HEK293 (cell line): Measurements from ENCODE around the gene MAFF.

Experiments used
- CTCF ChIA-PET: fragments of 350-600 bp; formaldehyde crosslinking; extraction: SDS; loops from one replicate; lab custom pipeline; 2021; ENCODE audit warnings: antibody characterized with exemption; lab: Yijun Ruan, JAX
- POLR2A ChIA-PET: fragments of 300-600 bp; formaldehyde crosslinking; extraction: SDS; loops from one replicate; lab custom pipeline; 2020; ENCODE audit warnings: antibody characterized with exemption, inconsistent platforms; lab: Yijun Ruan, JAX
- H3K27ac ChIP-seq: fragments of 200-500 bp; sonication (Bioruptor generic); 2 replicates; pipeline ENCODE4 v1.5.1; 2014; ENCODE audit warnings: low read depth, low read length, control low read depth, inconsistent platforms; ENCODE audit errors: extremely low read depth
- H3K36me3 ChIP-seq, 2 experiments: fragments of 200-500 bp in 1 of 2; sonication (Bioruptor generic) in 1 of 2; 1 replicate in 1 of 2; 2 replicates in 1 of 2; pipeline ENCODE4 v1.5.1; 2014 to 2017; ENCODE audit warnings: inconsistent platforms in 2 of 2, low read length in 2 of 2; ENCODE audit not compliant: control insufficient read depth in 2 of 2, insufficient read depth in 1 of 2
- H3K4me1 ChIP-seq: fragments of 200-500 bp; sonication (Bioruptor generic); 2 replicates; pipeline ENCODE4 v1.5.1; 2014; ENCODE audit warnings: mild to moderate bottlenecking, low read length, inconsistent platforms; ENCODE audit not compliant: control insufficient read depth, insufficient read depth
- H3K4me3 ChIP-seq: 2 replicates; pipeline ENCODE4 v1.5.1; 2011; ENCODE audit warnings: low read depth, mild to moderate bottlenecking, control low read depth, low read length, moderate library complexity
- H3K9me3 ChIP-seq: fragments of 200-500 bp; sonication (Bioruptor generic); 2 replicates; pipeline ENCODE4 v1.5.1; 2014; ENCODE audit warnings: low read depth, low read length, inconsistent platforms; ENCODE audit not compliant: control insufficient read depth, insufficient read depth
- EGR2 ChIP-seq: fragments of 450-650 bp; formaldehyde crosslinking; IDR thresholded peaks from 2 replicates; pipeline ENCODE4 v1.5.1; 2016; ENCODE audit warnings: low read depth, missing biosample characterization, missing genetic modification characterization
- KLF10 ChIP-seq: fragments of 450-650 bp; IDR thresholded peaks from 2 replicates; pipeline ENCODE4 v1.5.1; 2018; ENCODE audit warnings: missing biosample characterization, mild to moderate bottlenecking, missing genetic modification characterization
- KLF9 ChIP-seq: fragments of 450-650 bp; formaldehyde crosslinking; IDR thresholded peaks from 2 replicates; pipeline ENCODE4 v1.5.1; 2016; ENCODE audit warnings: missing biosample characterization, missing genetic modification characterization, low read depth
- MEIS1 ChIP-seq: sonication (generic); formaldehyde crosslinking; IDR thresholded peaks from 2 replicates; pipeline ENCODE4 v1.8.1; 2022; ENCODE audit warnings: missing genetic modification reagents, mild to moderate bottlenecking, borderline replicate concordance
- OSR2 ChIP-seq: fragments of 450-650 bp; formaldehyde crosslinking; IDR thresholded peaks from 2 replicates; pipeline ENCODE4 v1.5.1; 2016; ENCODE audit warnings: missing biosample characterization, missing genetic modification characterization
- SP2 ChIP-seq: fragments of 450-650 bp; formaldehyde crosslinking; IDR thresholded peaks from 2 replicates; pipeline ENCODE4 v1.5.1; 2016; ENCODE audit warnings: missing biosample characterization, missing genetic modification characterization
- YY2 ChIP-seq: fragments of 450-650 bp; formaldehyde crosslinking; IDR thresholded peaks from 2 replicates; pipeline ENCODE4 v1.5.1; 2016; ENCODE audit warnings: missing biosample characterization, missing genetic modification characterization
- ZBTB1 ChIP-seq: fragments of 450-650 bp; formaldehyde crosslinking; IDR thresholded peaks from 2 replicates; pipeline ENCODE4 v1.5.1; 2016; ENCODE audit warnings: missing biosample characterization, missing genetic modification characterization
- ZBTB21 ChIP-seq: fragments of 450-650 bp; formaldehyde crosslinking; IDR thresholded peaks from 2 replicates; pipeline ENCODE4 v1.5.1; 2017; ENCODE audit warnings: missing biosample characterization, missing genetic modification characterization
- ZBTB7A ChIP-seq: fragments of 450-650 bp; formaldehyde crosslinking; IDR thresholded peaks from 2 replicates; pipeline ENCODE4 v1.5.1; 2016; ENCODE audit warnings: low read depth, missing biosample characterization, missing genetic modification characterization
- ZFHX2 ChIP-seq: fragments of 450-650 bp; formaldehyde crosslinking; conservative IDR thresholded peaks from 2 replicates; pipeline ENCODE4 v1.5.1; 2016; ENCODE audit warnings: missing biosample characterization, missing genetic modification characterization
- ZNF114 ChIP-seq: fragments of 450-650 bp; formaldehyde crosslinking; IDR thresholded peaks from 2 replicates; pipeline ENCODE4 v1.5.0; 2017; ENCODE audit warnings: missing biosample characterization, missing genetic modification characterization
- ZNF138 ChIP-seq: fragments of 450-650 bp; formaldehyde crosslinking; IDR thresholded peaks from 2 replicates; pipeline ENCODE4 v1.5.1; 2016; ENCODE audit warnings: missing biosample characterization, missing genetic modification characterization, borderline replicate concordance
- ZNF174 ChIP-seq: fragments of 450-650 bp; formaldehyde crosslinking; IDR thresholded peaks from 2 replicates; pipeline ENCODE4 v1.5.0; 2017; ENCODE audit warnings: missing biosample characterization, mild to moderate bottlenecking, missing genetic modification characterization
- ZNF202 ChIP-seq: fragments of 450-650 bp; formaldehyde crosslinking; IDR thresholded peaks from 2 replicates; pipeline ENCODE4 v1.5.1; 2016; ENCODE audit warnings: missing biosample characterization, missing genetic modification characterization, borderline replicate concordance
- ZNF248 ChIP-seq: fragments of 450-650 bp; formaldehyde crosslinking; IDR thresholded peaks from 2 replicates; pipeline ENCODE4 v1.5.1; 2017; ENCODE audit warnings: missing biosample characterization, missing genetic modification characterization
- ZNF274 ChIP-seq, 2 experiments: fragments of 200-500 bp in 1 of 2; fragments of 450-650 bp in 1 of 2; sonication (Bioruptor generic) in 1 of 2; formaldehyde crosslinking in 1 of 2; IDR thresholded peaks; 2 replicates each; pipeline versions ENCODE4 v1.5.1 to v1.6.1; 2014 to 2016; ENCODE audit warnings: borderline replicate concordance in 1 of 2, inconsistent platforms in 1 of 2, low read length in 1 of 2, missing biosample characterization in 1 of 2, missing genetic modification characterization in 1 of 2
- ZNF549 ChIP-seq: fragments of 450-650 bp; IDR thresholded peaks from 2 replicates; pipeline ENCODE4 v1.5.1; 2018; ENCODE audit warnings: missing biosample characterization, missing genetic modification characterization, mild to moderate bottlenecking, inconsistent platforms, moderate library complexity
- ZNF596 ChIP-seq: fragments of 450-650 bp; IDR thresholded peaks from 2 replicates; pipeline ENCODE4 v1.5.0; 2018; ENCODE audit warnings: missing biosample characterization, mild to moderate bottlenecking, missing genetic modification characterization, moderate library complexity
- ZNF791 ChIP-seq: fragments of 450-650 bp; formaldehyde crosslinking; IDR thresholded peaks from 2 replicates; pipeline ENCODE4 v1.5.1; 2016; ENCODE audit warnings: missing biosample characterization, missing genetic modification characterization
- TF ChIP-seq, protein P1 (sequence below): fragments of 450-650 bp; formaldehyde crosslinking; optimal IDR thresholded peaks from 2 replicates; pipeline ENCODE3; 2016; ENCODE audit warnings: missing biosample characterization, mild to moderate bottlenecking, missing genetic modification characterization
- TF ChIP-seq, protein P2 (sequence below): fragments of 450-650 bp; formaldehyde crosslinking; IDR thresholded peaks from 2 replicates; pipeline ENCODE4; 2016; ENCODE audit warnings: missing biosample characterization, missing genetic modification characterization
- TF ChIP-seq, protein P3 (sequence below): fragments of 450-650 bp; formaldehyde crosslinking; IDR thresholded peaks from 2 replicates; pipeline ENCODE4 v1.5.1; 2016; ENCODE audit warnings: missing biosample characterization, missing genetic modification characterization

The MAFF gene

DNA sequence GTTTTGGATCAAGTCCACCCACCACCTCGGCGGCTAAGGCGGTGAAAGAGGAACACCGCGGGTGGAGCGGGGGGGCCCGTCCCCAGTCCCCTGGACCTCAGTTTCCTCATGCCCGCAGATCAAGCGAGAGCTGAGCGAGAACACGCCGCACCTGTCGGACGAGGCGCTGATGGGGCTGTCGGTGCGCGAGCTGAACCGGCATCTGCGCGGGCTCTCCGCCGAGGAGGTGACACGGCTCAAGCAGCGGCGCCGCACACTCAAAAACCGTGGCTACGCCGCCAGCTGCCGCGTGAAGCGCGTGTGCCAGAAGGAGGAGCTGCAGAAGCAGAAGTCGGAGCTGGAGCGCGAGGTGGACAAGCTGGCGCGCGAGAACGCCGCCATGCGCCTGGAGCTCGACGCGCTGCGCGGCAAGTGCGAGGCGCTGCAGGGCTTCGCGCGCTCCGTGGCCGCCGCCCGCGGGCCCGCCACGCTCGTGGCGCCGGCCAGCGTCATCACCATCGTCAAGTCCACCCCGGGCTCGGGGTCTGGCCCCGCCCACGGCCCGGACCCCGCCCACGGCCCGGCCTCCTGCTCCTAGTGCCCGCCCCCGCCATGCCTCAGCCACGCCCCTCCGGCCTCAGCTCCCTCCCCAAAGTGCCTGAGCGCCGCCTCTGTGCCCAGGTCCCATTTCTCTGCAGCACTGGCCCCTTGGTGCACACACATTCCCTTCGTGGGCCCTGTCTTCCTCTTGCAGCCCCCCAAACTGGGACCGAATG, 12.7 kb downstream of the MAFF start:
- ChIA-PET CTCF (interaction anchor here (1.2 kb wide), 1 partner anchor 99 kb away, joined by 3 read pairs; no protein-coding TSS in a partner anchor), POLR2A (no interaction called here)
- Histone ChIP-seq H3K36me3 (no peaks in the 10 kb centered on the region), H3K9me3 (no peaks in the 10 kb centered on the region), H3K4me3 (no peak overlapping the region), H3K27ac (no peak overlapping the region), H3K4me1 (no peaks in the 10 kb centered on the region)
- no peak for TF ChIP-seq ZNF274 (IDR thresholded peaks at IDR 0.05; ENCODE audit: low read length)
- no peak for TF ChIP-seq ZNF274 (tag by site-specific recombination; IDR thresholded peaks at IDR 0.05; ENCODE audit: borderline replicate concordance)
- peak; percentile 30; the same call in 1 of the 2 replicates for TF ChIP-seq KLF10
- TF ChIP-seq SP2 (tag by site-specific recombination), result peak; percentile 33

DNA sequence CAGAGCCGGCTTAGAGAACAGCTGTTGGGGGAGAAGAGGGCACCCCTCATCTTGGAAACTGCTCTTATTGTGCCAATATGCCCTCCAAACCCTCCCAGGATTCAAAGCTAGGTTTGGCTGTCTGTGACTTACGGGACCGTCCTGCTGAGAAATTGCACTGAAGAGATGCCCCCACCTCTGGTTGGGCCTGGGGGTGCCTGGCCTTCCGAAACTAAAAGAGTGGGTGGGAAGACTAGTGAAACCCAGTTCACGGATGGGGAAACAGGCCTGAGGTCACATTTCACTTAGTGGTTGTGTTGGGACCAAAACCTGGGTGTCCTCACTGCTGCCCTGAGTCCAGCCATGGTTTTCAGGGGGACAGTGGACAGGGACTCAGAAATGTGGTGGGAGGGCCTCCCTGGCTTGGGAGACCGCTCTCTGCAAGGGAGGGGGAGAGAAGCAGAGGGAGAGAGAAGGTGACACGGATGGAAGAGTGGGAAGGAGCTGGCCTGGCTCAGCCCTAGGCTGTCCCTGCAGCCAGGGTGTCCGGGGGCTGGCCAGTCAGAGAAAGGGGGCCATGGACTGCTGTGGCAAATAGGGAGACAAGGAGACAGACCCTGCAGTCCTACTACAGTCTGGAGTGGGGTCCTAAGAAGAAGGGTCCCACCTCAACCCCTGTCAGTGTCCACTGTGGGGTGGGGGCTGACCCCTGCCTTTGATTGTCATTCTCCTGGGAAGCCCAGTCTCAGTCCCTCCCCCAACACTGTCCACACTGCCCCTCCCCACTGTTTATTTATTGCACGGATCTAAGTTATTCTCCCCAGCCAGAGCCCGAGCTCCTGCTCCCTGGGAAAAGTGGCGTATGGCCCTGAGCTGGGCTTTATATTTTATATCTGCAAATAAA, 13.6 kb downstream of the MAFF start:
- TF ChIP-seq EGR2 (tag by site-specific recombination) (0 out of 2 replicates have a peak, but pooled peaks have one; percentile 19), ZNF114 (tag by site-specific recombination) (no peak), ZNF138 (tag by site-specific recombination) (no peak), YY2 (tag by site-specific recombination) (no peak)
- TF ChIP-seq, protein P1, sequence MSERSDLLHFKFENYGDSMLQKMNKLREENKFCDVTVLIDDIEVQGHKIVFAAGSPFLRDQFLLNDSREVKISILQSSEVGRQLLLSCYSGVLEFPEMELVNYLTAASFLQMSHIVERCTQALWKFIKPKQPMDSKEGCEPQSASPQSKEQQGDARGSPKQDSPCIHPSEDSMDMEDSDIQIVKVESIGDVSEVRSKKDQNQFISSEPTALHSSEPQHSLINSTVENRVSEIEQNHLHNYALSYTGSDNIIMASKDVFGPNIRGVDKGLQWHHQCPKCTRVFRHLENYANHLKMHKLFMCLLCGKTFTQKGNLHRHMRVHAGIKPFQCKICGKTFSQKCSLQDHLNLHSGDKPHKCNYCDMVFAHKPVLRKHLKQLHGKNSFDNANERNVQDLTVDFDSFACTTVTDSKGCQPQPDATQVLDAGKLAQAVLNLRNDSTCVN (tag by site-specific recombination), result peak; percentile 5
- CTCF ChIA-PET, result interaction anchor here (1.2 kb wide), 1 partner anchor 100 kb away, joined by 3 read pairs; no protein-coding TSS in a partner anchor
- H3K27ac ChIP-seq, result no peak overlapping the region
- H3K36me3 ChIP-seq, result peaks cover 0 to under 1% of the 10 kb centered on the region in 2 experiments; a peak in 1 of 3 replicates
- H3K4me1 ChIP-seq, result no peaks in the 10 kb centered on the region
- no peak overlapping the region for H3K4me3 ChIP-seq
- H3K9me3 ChIP-seq, result no peaks in the 10 kb centered on the region
- POLR2A ChIA-PET, result no interaction called here

DNA sequence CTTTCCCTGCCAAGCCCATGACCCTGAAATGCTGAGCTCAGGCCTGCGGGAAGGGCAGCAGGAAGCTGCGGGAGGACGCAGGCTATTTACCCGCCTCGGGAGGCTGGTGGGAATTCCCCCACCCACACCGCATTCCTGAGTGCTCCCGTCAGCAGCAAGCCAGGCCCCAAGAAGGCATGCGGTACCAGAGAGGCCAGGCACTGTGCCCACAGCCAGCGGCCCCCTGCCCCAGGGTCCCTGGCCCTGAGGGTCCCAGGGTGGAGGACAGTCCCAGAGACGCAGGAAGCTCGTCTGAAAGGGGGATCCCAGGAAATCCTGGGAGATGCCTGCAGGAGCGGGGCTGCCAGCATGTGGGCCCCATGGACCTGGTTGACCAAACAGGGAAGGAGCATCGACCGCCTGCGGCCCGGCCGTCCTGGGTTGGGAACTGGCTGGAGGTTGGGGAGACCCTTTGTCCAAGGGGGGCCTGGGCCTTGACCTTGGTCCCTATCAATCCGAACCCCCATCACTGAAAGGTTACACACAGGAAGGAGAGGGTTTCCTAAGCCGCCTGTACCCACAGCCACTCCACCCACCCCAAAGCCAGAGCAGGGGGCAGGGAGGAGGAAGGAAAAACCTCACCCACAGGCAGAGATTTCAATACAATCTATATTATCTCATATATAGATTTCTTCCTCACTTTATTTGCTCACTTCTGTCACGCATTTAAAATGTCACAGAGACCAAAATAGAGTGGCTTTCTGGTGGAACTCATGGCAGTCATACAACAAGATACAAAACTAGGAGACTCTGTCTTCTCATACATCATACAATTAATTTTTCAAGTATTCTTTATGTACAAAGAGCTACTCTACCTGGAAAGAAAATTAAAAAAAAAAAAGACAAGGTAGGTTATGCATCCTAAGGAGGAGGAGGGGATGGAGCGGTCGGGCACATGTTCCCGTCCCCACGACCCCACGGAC, 17.1 kb downstream of the MAFF start:
- CTCF ChIA-PET, result interaction anchor here (0.7 to 1.7 kb wide), 4 partner anchors 11 to 105 kb away, joined by 3 to 5 read pairs (median 4); no protein-coding TSS in a partner anchor
- no peak for TF ChIP-seq ZNF791 (tag by site-specific recombination)
- peak; percentile 69 for TF ChIP-seq EGR2 (tag by site-specific recombination)
- TF ChIP-seq ZBTB7A (tag by site-specific recombination), result no peak
- TF ChIP-seq KLF9, result no peak
- TF ChIP-seq, protein P2, sequence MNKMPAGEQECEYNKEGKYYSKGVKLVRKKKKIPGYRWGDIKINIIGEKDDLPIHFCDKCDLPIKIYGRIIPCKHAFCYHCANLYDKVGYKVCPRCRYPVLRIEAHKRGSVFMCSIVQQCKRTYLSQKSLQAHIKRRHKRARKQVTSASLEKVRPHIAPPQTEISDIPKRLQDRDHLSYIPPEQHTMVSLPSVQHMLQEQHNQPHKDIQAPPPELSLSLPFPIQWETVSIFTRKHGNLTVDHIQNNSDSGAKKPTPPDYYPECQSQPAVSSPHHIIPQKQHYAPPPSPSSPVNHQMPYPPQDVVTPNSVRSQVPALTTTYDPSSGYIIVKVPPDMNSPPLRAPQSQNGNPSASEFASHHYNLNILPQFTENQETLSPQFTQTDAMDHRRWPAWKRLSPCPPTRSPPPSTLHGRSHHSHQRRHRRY (tag by site-specific recombination), result no peak
- no peak for TF ChIP-seq ZNF596 (tag by site-specific recombination)
- no peak for TF ChIP-seq ZNF202 (tag by site-specific recombination)
- TF ChIP-seq ZBTB1 (tag by site-specific recombination), result no peak
- TF ChIP-seq ZNF248, result no peak
- TF ChIP-seq ZNF174, result no peak
- TF ChIP-seq, protein P3, sequence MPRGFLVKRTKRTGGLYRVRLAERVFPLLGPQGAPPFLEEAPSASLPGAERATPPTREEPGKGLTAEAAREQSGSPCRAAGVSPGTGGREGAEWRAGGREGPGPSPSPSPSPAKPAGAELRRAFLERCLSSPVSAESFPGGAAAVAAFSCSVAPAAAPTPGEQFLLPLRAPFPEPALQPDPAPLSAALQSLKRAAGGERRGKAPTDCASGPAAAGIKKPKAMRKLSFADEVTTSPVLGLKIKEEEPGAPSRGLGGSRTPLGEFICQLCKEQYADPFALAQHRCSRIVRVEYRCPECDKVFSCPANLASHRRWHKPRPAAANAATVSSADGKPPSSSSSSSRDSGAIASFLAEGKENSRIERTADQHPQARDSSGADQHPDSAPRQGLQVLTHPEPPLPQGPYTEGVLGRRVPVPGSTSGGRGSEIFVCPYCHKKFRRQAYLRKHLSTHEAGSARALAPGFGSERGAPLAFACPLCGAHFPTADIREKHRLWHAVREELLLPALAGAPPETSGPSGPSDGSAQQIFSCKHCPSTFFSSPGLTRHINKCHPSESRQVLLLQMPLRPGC, result no peak
- no peak for TF ChIP-seq ZBTB21
- TF ChIP-seq MEIS1 (CRISPR knock-in tag), result no peak
- no peak for TF ChIP-seq ZNF549 (tag by site-specific recombination)
- TF ChIP-seq OSR2 (tag by site-specific recombination), result no peak
- TF ChIP-seq ZFHX2 (tag by site-specific recombination), result peak; percentile 85

More for the DNA sequence above, 17.1 kb downstream of the MAFF start:
- Histone ChIP-seq H3K27ac (no peak overlapping the region), H3K4me3 (no peak overlapping the region), H3K4me1 (no peaks in the 10 kb centered on the region), H3K9me3 (no peaks in the 10 kb centered on the region), H3K36me3 (peaks cover 0 to 35% of the 10 kb centered on the region in 2 experiments; a peak in 2 of 3 replicates)
- POLR2A ChIA-PET, result no interaction called here
